Hepatocyte (in vitro differentiated cells): ENCODE results near the gene DOC2A. TPM values are rescaled to one million over a fixed set of nuclear protein-coding genes. Genes with fewer than 3 reads are reported as not detected.
"Not testable (repeated sequence)": the region's sequence is repeated elsewhere in the genome, so short reads cannot be mapped to it uniquely, and the experiment has no call there.

Source experiments
- DNase-seq: peaks from one replicate; pipeline ENCODE4 v3.0.0-alpha.2; 2016; ENCODE audit warnings: low spot score
- H2AFZ ChIP-seq: fragments of 200-600 bp; sonication (generic); 2 replicates; pipeline ENCODE4 v1.6.0; 2016; ENCODE audit warnings: antibody characterized with exemption, mild to moderate bottlenecking
- H3K27ac ChIP-seq: fragments of 200-600 bp; sonication (generic); 2 replicates; pipeline ENCODE4 v1.5.1; 2016; ENCODE audit warnings: mild to moderate bottlenecking
- H3K27me3 ChIP-seq: fragments of 200-600 bp; sonication (generic); 2 replicates; pipeline ENCODE4 v1.6.1; 2016
- H3K36me3 ChIP-seq: fragments of 200-600 bp; sonication (generic); replicated peaks from 2 replicates; pipeline ENCODE4 v1.5.1; 2016; ENCODE audit warnings: low read depth; ENCODE audit not compliant: insufficient read depth
- H3K4me1 ChIP-seq: fragments of 200-600 bp; sonication (generic); 2 replicates; pipeline ENCODE4 v1.5.1; 2016; ENCODE audit warnings: mild to moderate bottlenecking, moderate library complexity; ENCODE audit not compliant: insufficient read depth
- H3K4me2 ChIP-seq: fragments of 200-600 bp; sonication (generic); 2 replicates; pipeline ENCODE4 v1.6.0; 2016
- H3K4me3 ChIP-seq: fragments of 200-600 bp; sonication (generic); 2 replicates; pipeline ENCODE4 v1.5.1; 2016; ENCODE audit warnings: mild to moderate bottlenecking
- H3K79me2 ChIP-seq: fragments of 200-600 bp; sonication (generic); 2 replicates; pipeline ENCODE4 v1.6.0; 2017; ENCODE audit warnings: mild to moderate bottlenecking
- H3K9me2 ChIP-seq: fragments of 200-600 bp; sonication (generic); replicated peaks from 2 replicates; pipeline ENCODE4 v1.6.0; 2017; ENCODE audit warnings: mild to moderate bottlenecking; ENCODE audit not compliant: insufficient read depth
- H3K9me3 ChIP-seq: fragments of 200-600 bp; sonication (generic); 2 replicates; pipeline ENCODE4 v1.5.1; 2016; ENCODE audit warnings: low read depth, mild to moderate bottlenecking
- H4K20me1 ChIP-seq: fragments of 200-600 bp; sonication (generic); 2 replicates; pipeline ENCODE4 v1.6.0; 2016; ENCODE audit warnings: mild to moderate bottlenecking; ENCODE audit not compliant: insufficient read depth, poor library complexity, severe bottlenecking
- EZH2 ChIP-seq: fragments of 200-600 bp; sonication (generic); IDR thresholded peaks from 2 replicates; pipeline ENCODE4 v1.6.1; 2016; ENCODE audit warnings: antibody characterized with exemption, mild to moderate bottlenecking, borderline replicate concordance
- EZH2phosphoT487 ChIP-seq: fragments of 200-600 bp; sonication (generic); IDR thresholded peaks from one replicate; pipeline ENCODE4 v1.6.1; 2018; ENCODE audit warnings: antibody characterized with exemption, mild to moderate bottlenecking, low read depth, moderate library complexity; ENCODE audit not compliant: unreplicated experiment, severe bottlenecking
- WGBS: methylation state at CpG from one replicate; pipeline ENCODE4 v1.1.6; 2016; ENCODE audit warnings: low lambda C conversion rate; ENCODE audit errors: missing lambda C conversion rate; 5-methylcytosine and 5-hydroxymethylcytosine counted together
- polyA plus RNA-seq: library from polyadenylated mRNA; unstranded; fragments of >200 nt; fragmentation: Nextera tagmentation; extraction: Ambion mirVana; gene quantifications from 2 replicates; pipeline ENCODE4 v1.2.1, GENCODE V29; 2016
- total RNA-seq: library from RNA; depleted of rRNA; stranded (reverse); fragments of >200 nt; gene quantifications from 2 replicates; pipeline ENCODE4 v1.2.3, GENCODE V29; 2014
- TF ChIP-seq, protein P1 (sequence below): fragments of 200-600 bp; sonication (generic); IDR thresholded peaks from 2 replicates; pipeline ENCODE4 v1.5.1; 2016; ENCODE audit warnings: antibody characterized with exemption, mild to moderate bottlenecking; ENCODE audit not compliant: poor library complexity

The DOC2A gene
- total and polyA plus RNA-seq, 2 experiments from 2014 or later = 6.9 to 13.0 TPM

- DNase-seq = no peak
- no peaks in the 10 kb centered on the region for H3K36me3 ChIP-seq
- no peak overlapping the region for H2AFZ ChIP-seq
- no peaks in the 10 kb centered on the region for H3K9me3 ChIP-seq
- no peaks in the 10 kb centered on the region for H3K9me2 ChIP-seq
- no peaks in the 10 kb centered on the region for H4K20me1 ChIP-seq
- H3K27me3 ChIP-seq = no peaks in the 10 kb centered on the region
- WGBS = 51% methylated on average over 5 of the region's 5 CpGs
- no peak overlapping the region for H3K4me3 ChIP-seq
- no peaks in the 10 kb centered on the region for H3K4me1 ChIP-seq
- no peak overlapping the region for H3K4me2 ChIP-seq
- H3K79me2 ChIP-seq = no peaks in the 10 kb centered on the region
- H3K27ac ChIP-seq = no peak overlapping the region
- TF ChIP-seq, protein P1, sequence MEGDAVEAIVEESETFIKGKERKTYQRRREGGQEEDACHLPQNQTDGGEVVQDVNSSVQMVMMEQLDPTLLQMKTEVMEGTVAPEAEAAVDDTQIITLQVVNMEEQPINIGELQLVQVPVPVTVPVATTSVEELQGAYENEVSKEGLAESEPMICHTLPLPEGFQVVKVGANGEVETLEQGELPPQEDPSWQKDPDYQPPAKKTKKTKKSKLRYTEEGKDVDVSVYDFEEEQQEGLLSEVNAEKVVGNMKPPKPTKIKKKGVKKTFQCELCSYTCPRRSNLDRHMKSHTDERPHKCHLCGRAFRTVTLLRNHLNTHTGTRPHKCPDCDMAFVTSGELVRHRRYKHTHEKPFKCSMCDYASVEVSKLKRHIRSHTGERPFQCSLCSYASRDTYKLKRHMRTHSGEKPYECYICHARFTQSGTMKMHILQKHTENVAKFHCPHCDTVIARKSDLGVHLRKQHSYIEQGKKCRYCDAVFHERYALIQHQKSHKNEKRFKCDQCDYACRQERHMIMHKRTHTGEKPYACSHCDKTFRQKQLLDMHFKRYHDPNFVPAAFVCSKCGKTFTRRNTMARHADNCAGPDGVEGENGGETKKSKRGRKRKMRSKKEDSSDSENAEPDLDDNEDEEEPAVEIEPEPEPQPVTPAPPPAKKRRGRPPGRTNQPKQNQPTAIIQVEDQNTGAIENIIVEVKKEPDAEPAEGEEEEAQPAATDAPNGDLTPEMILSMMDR = peak; percentile 54
- TF ChIP-seq EZH2 (no peak), EZH2phosphoT487 (no peak)
Observed at GRCh38 chr16:30041841-30042240, 31.0 kb upstream of the DOC2A start.

- H3K36me3 ChIP-seq, H3K79me2 ChIP-seq, H3K4me3 ChIP-seq, H4K20me1 ChIP-seq, H3K4me1 ChIP-seq, H3K27ac ChIP-seq, H3K27me3 ChIP-seq, DNase-seq, H3K9me2 ChIP-seq, H2AFZ ChIP-seq, H3K9me3 ChIP-seq, H3K4me2 ChIP-seq: not testable (repeated sequence)
- WGBS = 87% methylated on average over 5 of the region's 5 CpGs
Observed at GRCh38 chr16:30040690-30041089, 29.9 kb upstream of the DOC2A start.

- DNase-seq = no peak
- H3K27ac ChIP-seq = no peak overlapping the region
- H3K27me3 ChIP-seq = peaks cover 4% of the 10 kb centered on the region
- no peak overlapping the region for H3K4me3 ChIP-seq
- TF ChIP-seq, protein P1 = no peak
- no peak for TF ChIP-seq EZH2phosphoT487
- no peak for TF ChIP-seq EZH2
- WGBS = 84% methylated on average over 5 of the region's 5 CpGs
- no peaks in the 10 kb centered on the region for H3K79me2 ChIP-seq
- H3K9me3 ChIP-seq = no peaks in the 10 kb centered on the region
- H2AFZ ChIP-seq = no peak overlapping the region
- no peak overlapping the region for H3K4me2 ChIP-seq
- H3K4me1 ChIP-seq = no peaks in the 10 kb centered on the region
- H3K36me3 ChIP-seq = no peaks in the 10 kb centered on the region
- no peaks in the 10 kb centered on the region for H3K9me2 ChIP-seq
- H4K20me1 ChIP-seq = no peaks in the 10 kb centered on the region
Observed at GRCh38 chr16:30040221-30040620, 29.4 kb upstream of the DOC2A start.

GRCh38 chr16:30033270-30033669 is 22.4 kb upstream of the DOC2A start:
- Histone ChIP-seq H3K4me2 (no peak overlapping the region), H4K20me1 (no peaks in the 10 kb centered on the region), H3K9me3 (no peaks in the 10 kb centered on the region), H3K27ac (no peak overlapping the region), H3K9me2 (no peaks in the 10 kb centered on the region), H3K36me3 (no peaks in the 10 kb centered on the region), H3K4me1 (peaks cover 7% of the 10 kb centered on the region), H3K4me3 (no peak overlapping the region), H3K27me3 (peaks cover 54% of the 10 kb centered on the region), H3K79me2 (no peaks in the 10 kb centered on the region), H2AFZ (no peak overlapping the region)
- TF ChIP-seq EZH2phosphoT487 = no peak
- TF ChIP-seq, protein P1 = no peak
- TF ChIP-seq EZH2 = no peak
- DNase-seq = no peak
- WGBS = 79% methylated on average over 7 of the region's 7 CpGs
